ENCODE measurements around the gene DYTN. TPM values are rescaled to one million over a fixed set of nuclear protein-coding genes. Genes with fewer than 3 reads are reported as not detected.

The DYTN gene
- total RNA-seq, 1 donor from 2014 or later, result not detected

- Histone ChIP-seq H3K9me3 (no peaks in the 10 kb centered on the region), H3K27ac (no peak overlapping the region), H3K27me3 (no peaks in the 10 kb centered on the region), H3K36me3 (no peaks in the 10 kb centered on the region), H3K4me3 (no peak overlapping the region), H3K4me1 (no peaks in the 10 kb centered on the region)
- intact Hi-C loops (cut with DNase I), result no loop called here
- TF ChIP-seq CTCF (IDR thresholded peaks at IDR 0.05), result no peak
- no peak for DNase-seq (ENCODE audit: low spot score in 2 of 2)
These were observed 29.7 kb downstream of the DYTN start for GRCh38 chr2:206688453-206688852.

- Histone ChIP-seq H3K36me3 (no peaks in the 10 kb centered on the region), H3K27me3 (no peaks in the 10 kb centered on the region), H3K27ac (no peak overlapping the region), H3K4me3 (no peak overlapping the region), H3K9me3 (no peaks in the 10 kb centered on the region), H3K4me1 (no peaks in the 10 kb centered on the region)
- TF ChIP-seq CTCF (IDR thresholded peaks at IDR 0.05), result no peak
- DNase-seq (ENCODE audit: low spot score in 2 of 2), result no peak
- intact Hi-C loops (cut with DNase I), result no loop called here
These were observed 34.6 kb downstream of the DYTN start for GRCh38 chr2:206683546-206683945.

GRCh38 chr2:206670531-206671319 is 47.5 kb downstream of the DYTN start:
- no peak for DNase-seq (ENCODE audit: low spot score in 2 of 2)
- H3K4me1 ChIP-seq, result no peaks in the 10 kb centered on the region
- H3K9me3 ChIP-seq, result no peaks in the 10 kb centered on the region

GRCh38 chr2:206665251-206665650 is 52.9 kb downstream of the DYTN start:
- TF ChIP-seq CTCF (IDR thresholded peaks at IDR 0.05), result no peak
- intact Hi-C loops (cut with DNase I), result no loop called here
- Histone ChIP-seq H3K27me3 (no peaks in the 10 kb centered on the region), H3K4me3 (no peak overlapping the region), H3K4me1 (no peaks in the 10 kb centered on the region), H3K9me3 (no peaks in the 10 kb centered on the region), H3K36me3 (no peaks in the 10 kb centered on the region), H3K27ac (no peak overlapping the region)
- DNase-seq (ENCODE audit: low spot score in 2 of 2), result no peak

More at GRCh38 chr2:206670531-206671319, 47.5 kb downstream of the DYTN start:
- no peak for TF ChIP-seq CTCF (IDR thresholded peaks at IDR 0.05)
- H3K27me3 ChIP-seq, result no peaks in the 10 kb centered on the region
- intact Hi-C loops (cut with DNase I), result no loop called here
- no peak overlapping the region for H3K4me3 ChIP-seq
- no peaks in the 10 kb centered on the region for H3K36me3 ChIP-seq
- H3K27ac ChIP-seq, result no peak overlapping the region

- no peak overlapping the region for H3K27ac ChIP-seq
- no peaks in the 10 kb centered on the region for H3K9me3 ChIP-seq
- no peaks in the 10 kb centered on the region for H3K4me1 ChIP-seq
- no peak for TF ChIP-seq CTCF (IDR thresholded peaks at IDR 0.05)
- intact Hi-C loops (cut with DNase I), result no loop called here
- H3K36me3 ChIP-seq, result no peaks in the 10 kb centered on the region
- no peaks in the 10 kb centered on the region for H3K27me3 ChIP-seq
- H3K4me3 ChIP-seq, result no peak overlapping the region
- no peak for DNase-seq (ENCODE audit: low spot score in 2 of 2)
These were observed 61.1 kb downstream of the DYTN start for GRCh38 chr2:206657087-206657486.

Data from ascending aorta (tissue), 2 donors.